ENCODE measurements around the gene HS3ST5. TPM values are rescaled to one million over a fixed set of nuclear protein-coding genes. Genes with fewer than 3 reads are reported as not detected.

HS3ST5 gene
- total and polyA plus RNA-seq, 4 donors: 0.02 to 0.18 (median 0.04) TPM; not detected in 1

DNA sequence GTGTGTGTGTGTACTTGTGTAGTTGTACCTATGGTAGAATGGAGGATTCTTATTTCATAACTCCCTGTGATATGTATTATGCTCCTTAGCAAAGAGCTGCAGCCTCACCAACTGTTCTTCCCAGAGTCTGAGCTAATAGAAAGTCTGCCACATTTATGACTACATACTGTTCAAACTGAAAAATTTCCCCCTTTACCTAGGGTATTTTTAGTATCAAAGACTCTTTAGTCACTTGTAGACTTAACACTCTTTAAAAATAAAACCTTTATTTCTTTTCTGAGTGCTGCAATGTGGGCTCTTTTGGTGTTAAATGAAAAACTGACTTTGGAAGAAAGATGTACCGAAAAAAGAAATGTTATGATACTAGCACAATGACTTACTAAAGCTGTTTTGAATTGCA, 39.6 kb upstream of the HS3ST5 start:
- no peaks in the 10 kb centered on the region for H3K36me3 ChIP-seq (ENCODE audit: control insufficient read depth in 4 of 4, insufficient read depth in 4 of 4, low read length in 4 of 4)
- H3K27me3 ChIP-seq (ENCODE audit: control insufficient read depth in 3 of 3, insufficient read depth in 3 of 3, low read length in 2 of 3): no peaks in the 10 kb centered on the region
- DNase-seq: no peak
- WGBS, 2 donors: 94 to 98% methylated on average over 1 of the region's 1 CpG
- H3K9ac ChIP-seq (ENCODE audit: insufficient read depth in 1 of 2, low read length in 2 of 2): no peak overlapping the region
- no peak for ATAC-seq (ENCODE audit: insufficient read depth, low FRiP score)
- H3K4me1 ChIP-seq (ENCODE audit: control insufficient read depth in 5 of 5, insufficient read depth in 5 of 5, low read length in 5 of 5): no peaks in the 10 kb centered on the region
- TF ChIP-seq, protein P1, sequence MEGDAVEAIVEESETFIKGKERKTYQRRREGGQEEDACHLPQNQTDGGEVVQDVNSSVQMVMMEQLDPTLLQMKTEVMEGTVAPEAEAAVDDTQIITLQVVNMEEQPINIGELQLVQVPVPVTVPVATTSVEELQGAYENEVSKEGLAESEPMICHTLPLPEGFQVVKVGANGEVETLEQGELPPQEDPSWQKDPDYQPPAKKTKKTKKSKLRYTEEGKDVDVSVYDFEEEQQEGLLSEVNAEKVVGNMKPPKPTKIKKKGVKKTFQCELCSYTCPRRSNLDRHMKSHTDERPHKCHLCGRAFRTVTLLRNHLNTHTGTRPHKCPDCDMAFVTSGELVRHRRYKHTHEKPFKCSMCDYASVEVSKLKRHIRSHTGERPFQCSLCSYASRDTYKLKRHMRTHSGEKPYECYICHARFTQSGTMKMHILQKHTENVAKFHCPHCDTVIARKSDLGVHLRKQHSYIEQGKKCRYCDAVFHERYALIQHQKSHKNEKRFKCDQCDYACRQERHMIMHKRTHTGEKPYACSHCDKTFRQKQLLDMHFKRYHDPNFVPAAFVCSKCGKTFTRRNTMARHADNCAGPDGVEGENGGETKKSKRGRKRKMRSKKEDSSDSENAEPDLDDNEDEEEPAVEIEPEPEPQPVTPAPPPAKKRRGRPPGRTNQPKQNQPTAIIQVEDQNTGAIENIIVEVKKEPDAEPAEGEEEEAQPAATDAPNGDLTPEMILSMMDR (IDR thresholded peaks at IDR 0.05; ENCODE audit: control extremely low read depth, extremely low read depth): no peak
- H3K27ac ChIP-seq (ENCODE audit: low read depth in 1 of 2, low read length in 1 of 2): no peak overlapping the region
- no peak overlapping the region for H3K4me3 ChIP-seq
- H3K9me3 ChIP-seq (ENCODE audit: control insufficient read depth in 4 of 4, insufficient read depth in 3 of 4, low read length in 3 of 4): no peaks in the 10 kb centered on the region

DNA sequence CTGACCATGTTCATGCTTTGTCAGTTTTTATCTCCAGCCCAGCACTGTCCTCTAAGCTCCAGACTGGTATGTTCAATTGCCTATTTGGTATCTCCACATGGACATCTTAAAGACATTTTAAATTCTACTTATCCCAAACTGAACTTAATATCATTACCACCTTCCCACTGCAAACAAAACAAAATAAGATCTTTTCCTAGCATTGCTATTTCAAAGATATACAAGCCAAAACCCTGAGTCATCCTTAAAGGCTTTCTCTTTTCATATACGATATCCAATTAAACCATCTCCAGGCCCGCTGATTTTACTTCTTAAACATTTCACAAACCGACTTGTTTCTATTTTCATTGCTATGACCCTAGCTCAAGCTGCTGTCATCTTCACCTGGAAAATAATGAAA, 35.1 kb upstream of the HS3ST5 start:
- no peaks in the 10 kb centered on the region for H3K36me3 ChIP-seq (ENCODE audit: control insufficient read depth in 4 of 4, insufficient read depth in 4 of 4, low read length in 4 of 4)
- WGBS, 2 donors: 94 to 96% methylated on average over 3 of the region's 3 CpGs
- no peak overlapping the region for H3K4me3 ChIP-seq
- H3K9ac ChIP-seq (ENCODE audit: insufficient read depth in 1 of 2, low read length in 2 of 2): no peak overlapping the region
- H3K27ac ChIP-seq (ENCODE audit: low read depth in 1 of 2, low read length in 1 of 2): no peak overlapping the region
- ATAC-seq (ENCODE audit: insufficient read depth, low FRiP score) (no peak), DNase-seq (no peak)
- H3K4me1 ChIP-seq (ENCODE audit: control insufficient read depth in 5 of 5, insufficient read depth in 5 of 5, low read length in 5 of 5): no peaks in the 10 kb centered on the region
- no peaks in the 10 kb centered on the region for H3K9me3 ChIP-seq (ENCODE audit: control insufficient read depth in 4 of 4, insufficient read depth in 3 of 4, low read length in 3 of 4)
- H3K27me3 ChIP-seq (ENCODE audit: control insufficient read depth in 3 of 3, insufficient read depth in 3 of 3, low read length in 2 of 3): no peaks in the 10 kb centered on the region
- TF ChIP-seq, protein P1 (IDR thresholded peaks at IDR 0.05; ENCODE audit: control extremely low read depth, extremely low read depth): no peak

DNA sequence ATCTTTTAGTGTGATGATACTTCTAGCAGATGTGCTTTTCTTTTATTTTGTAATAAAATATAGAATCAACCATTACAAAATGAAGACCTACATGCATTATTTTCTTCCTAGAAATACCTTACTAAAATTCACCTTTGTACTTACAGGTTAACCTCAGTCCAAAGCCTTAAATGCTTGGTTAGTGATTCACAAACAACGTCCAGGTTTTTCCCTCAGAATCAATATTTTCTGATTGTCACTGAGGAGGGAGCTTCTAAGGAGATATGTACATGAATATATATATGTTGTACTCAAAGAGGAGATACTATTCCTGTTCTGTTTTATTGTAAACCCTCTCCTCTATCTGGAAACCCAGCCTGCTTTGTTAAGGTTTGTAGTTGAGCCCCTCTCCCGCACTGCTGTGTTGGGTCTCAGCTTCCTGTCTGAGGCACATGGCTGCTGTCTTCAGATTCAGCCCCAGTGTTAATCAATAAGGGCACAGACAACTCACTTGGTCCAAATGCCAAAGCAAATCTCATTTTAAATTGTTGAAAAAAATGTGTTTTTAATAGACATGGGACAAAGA, 33.9 kb upstream of the HS3ST5 start:
- no peak for ATAC-seq (ENCODE audit: insufficient read depth, low FRiP score)
- TF ChIP-seq, protein P1 (IDR thresholded peaks at IDR 0.05; ENCODE audit: control extremely low read depth, extremely low read depth): no peak
- no peaks in the 10 kb centered on the region for H3K4me1 ChIP-seq (ENCODE audit: control insufficient read depth in 5 of 5, insufficient read depth in 5 of 5, low read length in 5 of 5)
- DNase-seq: no peak
- H3K36me3 ChIP-seq (ENCODE audit: control insufficient read depth in 4 of 4, insufficient read depth in 4 of 4, low read length in 4 of 4): no peaks in the 10 kb centered on the region
- no peak overlapping the region for H3K4me3 ChIP-seq
- H3K9me3 ChIP-seq (ENCODE audit: control insufficient read depth in 4 of 4, insufficient read depth in 3 of 4, low read length in 3 of 4): no peaks in the 10 kb centered on the region
- no peak overlapping the region for H3K9ac ChIP-seq (ENCODE audit: insufficient read depth in 1 of 2, low read length in 2 of 2)
- no peak overlapping the region for H3K27ac ChIP-seq (ENCODE audit: low read depth in 1 of 2, low read length in 1 of 2)
- H3K27me3 ChIP-seq (ENCODE audit: control insufficient read depth in 3 of 3, insufficient read depth in 3 of 3, low read length in 2 of 3): no peaks in the 10 kb centered on the region
- 44 to 48% methylated on average over 2 of the region's 2 CpGs for WGBS, 2 donors
